Forelimb muscle (tissue), 1 donor: Measurements from ENCODE around the gene PRR14L. TPM values are rescaled to one million over a fixed set of nuclear protein-coding genes. Genes with fewer than 3 reads are reported as not detected.
"Not testable (repeated sequence)": the region's sequence is repeated elsewhere in the genome, so short reads cannot be mapped to it uniquely, and the experiment has no call there.

Experiments used
- DNase-seq: peaks from one replicate; pipeline ENCODE4 v3.0.0-alpha.2; 2013; ENCODE audit warnings: low read depth
- polyA plus RNA-seq: library from polyadenylated mRNA; unstranded; fragments of 120-200 nt; gene quantifications from one replicate; pipeline ENCODE4 v1.2.1, GENCODE V29; 2013; ENCODE audit not compliant: insufficient read length

PRR14L gene
- polyA plus RNA-seq, 1 donor: 14.6 TPM

GRCh38 chr22:31740314-31740713 is 9.6 kb downstream of the PRR14L start:
- DNase-seq: not testable (repeated sequence)

- no peak for DNase-seq
Measured at GRCh38 chr22:31739795-31740201, 10.1 kb downstream of the PRR14L start.

GRCh38 chr22:31738566-31738965 is 11.4 kb downstream of the PRR14L start:
- no peak for DNase-seq

GRCh38 chr22:31737932-31738331 is 12.0 kb downstream of the PRR14L start:
- DNase-seq: no peak

GRCh38 chr22:31736458-31736857 is 13.5 kb downstream of the PRR14L start:
- DNase-seq: no peak

- no peak for DNase-seq
Measured at GRCh38 chr22:31734512-31734911, 15.4 kb downstream of the PRR14L start.

GRCh38 chr22:31733580-31734079 is 16.3 kb downstream of the PRR14L start:
- no peak for DNase-seq

GRCh38 chr22:31732089-31732829 is 17.7 kb downstream of the PRR14L start:
- DNase-seq: no peak

- no peak for DNase-seq
Measured at GRCh38 chr22:31730344-31730711, 19.6 kb downstream of the PRR14L start.

GRCh38 chr22:31728857-31729256 is 21.1 kb downstream of the PRR14L start:
- DNase-seq: no peak

GRCh38 chr22:31726692-31727091 is 23.2 kb downstream of the PRR14L start:
- no peak for DNase-seq

- no peak for DNase-seq
Measured at GRCh38 chr22:31723723-31724122, 26.2 kb downstream of the PRR14L start.

GRCh38 chr22:31719850-31720471 is 30.0 kb downstream of the PRR14L start:
- no peak for DNase-seq

GRCh38 chr22:31715147-31715778 is 34.7 kb downstream of the PRR14L start:
- no peak for DNase-seq

GRCh38 chr22:31711226-31711625 is 38.7 kb downstream of the PRR14L start:
- not testable (repeated sequence) for DNase-seq

GRCh38 chr22:31707519-31707918 is 42.4 kb downstream of the PRR14L start:
- DNase-seq: no peak

GRCh38 chr22:31695423-31695822 is 54.5 kb downstream of the PRR14L start:
- DNase-seq: no peak

GRCh38 chr22:31694046-31694445 is 55.9 kb downstream of the PRR14L start:
- not testable (repeated sequence) for DNase-seq

GRCh38 chr22:31692186-31692886 is 57.6 kb downstream of the PRR14L start:
- no peak for DNase-seq

- no peak for DNase-seq
Measured at GRCh38 chr22:31691408-31691807, 58.5 kb downstream of the PRR14L start.

- DNase-seq: no peak
Measured at GRCh38 chr22:31683181-31684105, 66.5 kb downstream of the PRR14L start.
